Stimulated activated CD4-positive, alpha-beta T cell treated with anti-CD3 and anti-CD28 coated beads, TNF-alpha, amount 100 ng/mL, for 4 hours (primary cell): Measurements from ENCODE around the gene TCHP.
"Not testable (repeated sequence)": the region's sequence is repeated elsewhere in the genome, so short reads cannot be mapped to it uniquely, and the experiment has no call there.

Source experiments
- DNase-seq, 3 experiments: peaks; one replicate each; pipeline ENCODE4 v3.0.0-alpha.2; 2020; ENCODE audit warnings: low read depth in 3 of 3

The TCHP gene, protein sequence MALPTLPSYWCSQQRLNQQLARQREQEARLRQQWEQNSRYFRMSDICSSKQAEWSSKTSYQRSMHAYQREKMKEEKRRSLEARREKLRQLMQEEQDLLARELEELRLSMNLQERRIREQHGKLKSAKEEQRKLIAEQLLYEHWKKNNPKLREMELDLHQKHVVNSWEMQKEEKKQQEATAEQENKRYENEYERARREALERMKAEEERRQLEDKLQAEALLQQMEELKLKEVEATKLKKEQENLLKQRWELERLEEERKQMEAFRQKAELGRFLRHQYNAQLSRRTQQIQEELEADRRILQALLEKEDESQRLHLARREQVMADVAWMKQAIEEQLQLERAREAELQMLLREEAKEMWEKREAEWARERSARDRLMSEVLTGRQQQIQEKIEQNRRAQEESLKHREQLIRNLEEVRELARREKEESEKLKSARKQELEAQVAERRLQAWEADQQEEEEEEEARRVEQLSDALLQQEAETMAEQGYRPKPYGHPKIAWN

DNA sequence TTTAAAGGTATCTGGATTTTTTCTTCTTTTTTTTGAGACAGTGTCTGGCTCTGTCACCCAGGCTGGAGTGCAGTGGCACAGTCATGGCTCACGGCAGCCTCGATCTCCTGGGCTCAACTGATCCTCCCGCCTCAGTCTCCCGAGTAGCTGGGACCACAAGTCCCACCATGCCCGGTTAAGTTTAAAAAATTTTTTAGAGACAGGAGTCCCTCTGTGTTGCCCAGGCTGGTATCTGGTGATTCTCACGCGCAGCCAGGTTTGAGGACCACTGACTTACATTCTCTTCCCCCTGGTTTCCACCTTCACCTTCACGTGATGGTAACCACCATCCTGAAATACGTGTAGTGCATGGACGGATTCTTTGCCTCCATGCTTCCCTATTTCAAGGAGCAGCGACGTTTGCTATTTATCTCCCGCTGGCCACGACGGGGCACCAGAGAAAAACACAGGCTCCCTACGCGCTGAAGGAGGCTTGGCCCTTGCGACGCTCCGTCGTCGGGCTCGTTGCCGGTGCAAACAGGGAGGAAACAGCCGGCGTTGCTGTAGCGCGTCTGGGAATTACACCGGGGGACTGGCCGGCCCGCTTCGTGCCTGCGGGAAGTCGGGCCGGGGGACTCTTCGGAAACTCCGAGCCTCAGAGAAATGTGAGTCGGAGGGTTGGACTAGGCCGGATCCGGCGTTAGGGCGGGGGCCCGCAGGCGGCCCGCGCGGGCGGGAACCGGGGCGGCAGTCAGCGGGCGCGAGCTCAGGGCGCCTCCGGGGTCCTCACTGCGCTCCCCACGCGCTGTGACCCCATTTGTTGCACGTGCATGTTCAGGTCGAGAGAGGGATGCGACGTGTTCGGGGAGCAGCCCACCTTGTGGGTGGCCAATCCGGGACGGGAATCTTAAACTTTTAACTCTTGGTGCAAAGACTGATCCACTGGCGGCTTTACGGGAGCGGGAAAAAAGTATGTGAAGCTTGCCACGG lies at the start of gene TCHP:
Gene TCHP (plus strand): TSS at position 492 of the 969 bp plus-strand sequence. CDS start 2,753 bp downstream, outside the sequence.
- DNase-seq: peak; percentile 44 to 52 (median 52)

GRCh38 chr12:109850518-109850917 lies 49.6 kb upstream of the TCHP start:
- DNase-seq: not testable (repeated sequence)

GRCh38 chr12:109855377-109855776 lies 44.7 kb upstream of the TCHP start:
- no peak for DNase-seq

DNA sequence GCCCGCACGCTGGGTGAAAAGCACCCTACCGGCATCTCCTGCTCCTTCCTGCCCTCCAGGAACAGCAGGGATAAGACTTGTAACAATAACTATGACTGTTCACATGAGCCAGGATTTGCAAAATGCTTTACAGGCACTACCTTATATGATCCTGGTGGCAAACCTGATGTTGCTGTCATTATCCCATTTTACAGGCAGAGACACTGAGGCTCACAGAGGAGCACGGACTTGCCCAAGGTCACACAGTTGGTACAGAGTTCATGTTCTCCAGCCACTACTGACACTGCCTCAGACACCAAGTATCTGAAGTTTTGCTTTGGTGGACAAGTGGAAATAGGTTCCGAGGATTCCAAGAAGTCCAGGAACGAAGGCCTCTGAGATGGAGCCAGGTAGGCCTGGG lies 42.4 kb upstream of the TCHP start:
- no peak for DNase-seq

DNA sequence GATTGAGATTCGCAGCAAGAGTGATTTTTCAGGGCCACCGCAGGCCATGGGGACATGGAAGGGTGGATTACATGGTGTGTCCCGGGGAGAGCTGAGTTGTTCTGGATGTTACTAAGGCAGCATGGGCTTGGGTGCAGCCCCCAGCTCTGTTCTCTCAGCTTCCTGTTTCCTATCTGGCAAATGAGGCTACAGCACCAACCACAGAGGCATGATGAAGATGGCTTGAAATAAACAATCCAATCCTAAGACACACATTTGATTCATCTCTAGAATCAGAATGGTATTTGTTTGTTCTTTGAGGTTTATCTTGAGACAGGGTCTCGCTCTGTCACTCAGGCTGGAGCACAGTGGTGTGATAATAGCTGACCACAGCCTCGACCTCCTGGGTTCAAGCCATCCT lies 41.3 kb upstream of the TCHP start:
- no peak for DNase-seq

DNA sequence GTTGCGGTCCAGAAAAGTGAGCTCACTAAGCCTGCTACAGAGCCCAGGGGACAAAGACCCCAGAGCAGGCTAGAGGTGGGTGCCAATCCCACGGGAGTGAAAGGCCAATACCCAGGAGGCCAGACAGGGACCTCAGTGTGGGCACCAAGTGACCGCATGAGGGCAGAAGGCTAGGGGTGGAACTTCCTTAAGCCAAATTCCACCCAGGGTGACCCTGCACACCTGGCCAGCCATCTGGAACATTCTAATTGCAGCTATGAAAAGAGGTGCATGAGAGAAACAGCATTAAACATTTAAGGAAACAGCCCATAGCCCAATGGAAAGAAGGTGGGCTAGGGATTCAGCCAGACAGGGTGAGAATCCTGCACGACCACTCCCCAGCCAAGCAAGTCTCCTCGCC lies 39.1 kb upstream of the TCHP start:
- no peak for DNase-seq

DNA sequence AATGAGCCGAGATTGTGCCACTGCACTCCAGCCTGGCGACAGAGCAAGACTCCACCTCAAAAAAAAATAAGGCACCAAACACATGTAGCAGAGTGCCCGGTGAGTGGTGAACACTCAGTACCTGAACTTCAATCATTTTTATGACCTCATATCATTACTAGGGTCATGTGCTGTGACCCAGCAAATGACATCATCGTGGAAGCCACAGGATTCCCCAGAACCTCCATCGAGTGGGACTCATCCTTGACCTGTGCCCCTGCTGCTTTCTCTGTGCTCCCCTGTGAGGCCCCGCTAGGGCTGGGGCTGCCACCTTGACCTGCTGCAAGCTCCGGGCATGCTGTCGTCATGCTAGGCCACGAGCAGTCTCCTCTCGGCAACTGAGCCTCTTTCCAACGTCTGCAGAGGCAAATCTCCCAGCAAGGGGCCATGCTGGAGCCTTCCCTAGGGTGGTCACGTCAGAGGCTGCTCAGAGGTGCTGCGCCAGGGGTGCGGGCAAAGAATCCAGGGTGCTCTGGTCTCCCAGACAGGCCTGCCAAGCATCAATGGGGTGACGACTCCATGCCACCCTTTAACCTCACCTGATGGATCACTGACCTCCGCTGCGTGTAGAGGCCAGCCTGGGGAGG lies 38.3 kb upstream of the TCHP start:
- no peak for DNase-seq

GRCh38 chr12:109862491-109862890 lies 37.6 kb upstream of the TCHP start:
- DNase-seq: not testable (repeated sequence)

DNA sequence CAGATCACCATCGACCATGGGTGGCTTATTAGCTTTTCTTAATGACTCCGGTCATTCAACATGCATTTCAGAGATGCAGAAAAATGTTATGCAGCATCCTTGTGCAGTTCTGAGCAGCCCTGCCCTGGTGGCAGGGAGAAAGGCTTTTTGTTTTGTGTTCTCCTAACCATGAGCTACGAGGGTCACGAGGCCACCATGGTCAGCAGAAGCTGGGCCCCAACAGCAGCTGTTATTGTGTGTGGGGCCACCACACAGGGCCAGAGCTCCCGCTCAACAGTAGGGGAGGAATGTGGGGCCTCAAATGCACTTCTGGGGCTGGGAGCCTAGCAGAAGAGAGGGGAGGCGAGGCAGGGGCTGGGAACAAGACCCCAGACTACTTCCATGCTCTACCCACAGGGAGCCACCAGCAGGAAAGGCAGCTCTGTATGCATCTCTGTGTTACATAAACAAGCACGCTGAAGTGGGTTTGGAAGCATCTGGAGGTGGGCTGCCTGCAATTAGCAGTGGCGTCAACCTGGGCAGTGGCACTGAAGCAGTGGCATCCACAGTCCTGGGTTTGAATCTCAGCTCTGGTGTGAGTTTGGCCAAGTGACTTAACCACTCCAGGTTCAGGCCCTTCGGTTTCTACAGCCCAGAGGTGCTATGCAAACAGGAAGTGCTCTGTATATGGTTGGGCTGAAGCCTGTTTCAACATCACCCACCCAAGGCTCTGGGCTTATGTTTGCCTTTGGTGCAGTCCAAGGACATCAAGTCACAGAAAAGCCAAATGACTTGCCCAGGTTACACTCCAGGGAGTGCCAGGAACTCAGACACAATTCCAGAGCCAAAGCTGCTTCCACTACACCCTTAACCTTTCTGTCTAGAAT lies 36.0 kb upstream of the TCHP start:
- DNase-seq: no peak

DNA sequence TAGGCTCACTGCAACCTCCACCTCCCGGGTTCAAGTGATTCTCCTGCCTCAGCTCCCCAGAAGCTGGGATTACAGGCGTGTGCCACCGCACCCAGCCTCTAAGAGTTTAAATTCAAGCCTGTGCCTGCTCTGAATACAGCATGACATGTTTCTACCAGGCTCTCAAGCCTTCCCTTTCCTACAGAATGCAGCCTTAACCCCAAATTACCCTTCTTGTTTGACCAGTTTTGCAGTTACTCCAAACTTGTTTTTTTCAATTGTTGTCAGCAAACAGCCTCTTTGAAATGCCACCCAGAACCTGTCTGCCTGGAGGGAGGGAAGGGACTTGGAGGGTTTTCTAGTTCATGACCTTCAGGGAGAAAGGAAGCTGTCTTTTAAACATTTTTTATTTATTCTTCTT lies 35.2 kb upstream of the TCHP start:
- no peak for DNase-seq

DNA sequence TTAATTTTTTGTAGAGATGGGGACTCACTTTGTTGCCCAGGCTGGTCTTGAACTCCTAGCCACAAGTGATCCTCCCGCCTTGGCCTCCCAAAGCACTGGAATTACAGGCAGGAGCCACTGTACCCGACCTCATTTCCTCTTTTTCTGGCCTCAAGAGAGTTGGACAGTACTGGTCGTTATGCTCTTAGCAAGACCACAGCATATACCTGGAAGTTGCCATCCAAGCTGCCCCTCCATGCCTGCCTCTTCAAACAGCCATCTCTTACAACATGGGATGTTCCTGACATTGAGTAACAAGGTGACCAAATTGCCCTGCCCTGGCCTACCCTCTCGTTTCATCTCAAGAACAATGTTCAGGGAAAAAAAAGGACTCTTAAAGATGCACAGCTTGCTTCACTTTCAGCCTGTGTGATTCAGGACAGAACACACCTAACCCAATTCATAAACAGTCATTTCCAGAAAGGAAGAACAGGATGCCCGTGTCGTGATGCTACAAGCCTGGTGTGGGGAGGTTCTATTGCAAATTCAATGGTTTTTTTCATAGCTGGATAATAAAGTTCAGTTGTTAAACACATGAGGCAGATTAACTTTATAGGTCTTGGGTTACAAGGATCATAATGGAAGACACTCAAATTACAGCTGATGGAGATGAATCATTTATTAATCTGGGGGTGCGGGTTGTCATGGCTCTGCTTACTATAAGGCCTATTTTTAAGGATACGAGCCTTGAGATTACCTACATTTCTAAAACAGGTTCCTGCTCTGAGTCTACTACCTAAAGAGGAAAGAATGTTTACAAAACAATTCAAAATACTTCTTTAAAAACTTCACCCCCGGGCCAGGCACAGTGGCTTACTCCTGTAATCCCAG lies 31.7 kb upstream of the TCHP start:
- DNase-seq: no peak

DNA sequence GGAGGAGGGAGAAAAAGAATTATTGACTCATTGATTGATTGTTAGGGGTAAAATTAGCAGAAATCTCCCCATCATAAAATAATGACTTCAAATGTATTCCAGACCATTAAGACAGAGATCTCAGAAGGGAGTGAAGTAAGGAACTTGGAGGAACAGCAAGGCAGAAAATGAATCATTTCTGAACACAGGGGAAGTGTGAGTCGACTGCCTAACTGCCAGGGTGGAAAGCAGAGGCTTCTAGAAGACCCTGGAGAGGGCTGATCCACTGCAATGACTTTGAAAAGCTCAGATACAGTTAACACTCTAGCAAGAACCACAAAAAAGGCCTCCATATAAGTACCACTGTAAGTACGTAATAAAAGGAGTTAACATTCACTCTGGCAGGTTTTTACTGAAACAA lies 29.4 kb upstream of the TCHP start:
- no peak for DNase-seq

DNA sequence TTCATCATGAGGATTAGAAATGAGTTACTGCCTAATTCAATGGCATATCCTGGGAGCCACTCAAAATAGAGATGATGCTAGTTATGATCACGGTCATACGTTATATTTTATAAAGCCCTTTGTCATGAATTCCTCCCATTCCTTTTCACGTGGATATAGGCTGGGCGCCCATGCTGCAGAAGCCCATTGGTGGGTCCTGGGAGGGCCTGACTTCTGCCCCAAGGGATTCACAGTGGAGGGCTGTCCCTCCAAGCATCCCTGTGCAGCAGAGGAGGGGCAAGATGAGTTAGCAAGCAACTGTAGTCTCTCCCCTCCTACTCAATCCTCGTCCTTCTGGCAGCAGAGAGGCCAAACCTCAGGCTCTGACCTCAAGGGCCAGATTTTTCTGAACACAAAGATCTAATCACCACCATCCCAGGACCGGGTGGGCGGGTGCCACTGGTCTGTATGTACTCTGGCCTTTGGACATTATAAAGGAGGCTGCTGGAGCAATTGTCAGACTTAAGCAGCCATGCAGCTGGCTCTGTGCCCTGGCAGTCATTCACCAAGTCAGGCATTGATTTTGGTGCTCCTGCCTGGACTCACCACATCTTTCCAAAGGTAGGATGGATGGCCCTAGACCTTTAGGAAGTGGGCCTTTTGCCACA lies 28.3 kb upstream of the TCHP start:
- no peak for DNase-seq

GRCh38 chr12:109873653-109874052 lies 26.4 kb upstream of the TCHP start:
- DNase-seq: no peak

DNA sequence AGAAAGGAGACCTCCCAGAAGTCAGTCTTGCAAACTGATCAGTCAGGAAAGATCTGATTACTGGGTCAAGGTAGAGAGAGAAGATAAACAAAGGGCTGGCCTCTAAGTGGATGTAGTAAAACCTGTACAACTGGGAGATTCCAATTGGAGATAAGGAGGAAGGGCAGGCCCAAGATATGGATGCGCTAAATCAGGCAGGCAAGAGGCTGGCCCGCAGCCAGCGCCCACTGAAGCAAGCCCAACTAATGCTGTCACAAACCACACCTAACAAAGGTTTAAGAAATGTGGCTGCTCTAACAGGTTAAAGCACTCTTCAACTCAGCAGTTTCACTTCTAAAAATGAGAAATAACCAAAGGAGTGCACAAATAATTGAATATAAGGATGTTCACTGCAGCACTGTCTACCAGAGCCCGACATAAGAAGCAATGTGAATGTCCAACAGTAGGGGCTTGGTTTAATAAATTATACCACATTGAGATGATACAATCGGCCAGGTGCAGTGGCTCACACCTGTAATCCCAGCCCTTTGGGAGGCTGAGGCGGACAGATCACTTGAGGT lies 24.4 kb upstream of the TCHP start:
- DNase-seq: no peak

- DNase-seq: no peak
These were observed 23.7 kb upstream of the TCHP start for GRCh38 chr12:109876406-109876805.

DNA sequence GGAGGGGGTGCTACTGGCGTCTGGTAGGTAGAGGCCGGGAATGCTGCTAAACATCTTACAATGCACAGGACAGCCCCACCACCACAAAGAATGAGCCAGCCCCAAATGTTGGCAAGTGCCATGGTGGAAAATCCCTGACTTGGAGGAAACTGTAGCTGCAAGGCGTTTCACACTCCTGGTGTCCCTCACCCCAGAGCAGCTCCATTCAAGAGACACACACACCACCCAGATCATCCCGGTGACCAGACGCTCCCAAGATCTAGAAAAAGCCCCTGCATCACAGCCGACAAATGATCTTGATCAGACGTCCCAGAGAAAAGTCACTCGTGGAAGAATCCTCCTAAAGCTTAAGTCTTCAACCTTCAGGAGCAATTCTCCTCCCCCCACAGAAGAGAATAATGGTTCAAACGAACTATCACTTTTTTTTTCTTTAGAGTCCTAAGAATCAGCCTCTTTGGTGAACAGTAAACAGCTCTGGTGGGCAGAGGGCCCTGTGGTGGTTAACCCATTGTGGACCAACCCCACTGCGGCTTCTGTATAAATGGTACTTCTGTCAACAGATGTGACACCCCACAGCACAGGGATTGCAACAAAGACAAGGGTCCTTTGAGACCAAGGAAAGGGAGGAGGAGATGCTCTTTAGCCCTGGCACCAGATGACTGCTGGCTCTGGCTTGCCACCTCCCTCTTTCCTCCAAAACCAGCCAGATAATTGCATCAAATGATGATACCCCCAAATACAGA lies 22.4 kb upstream of the TCHP start:
- no peak for DNase-seq

DNA sequence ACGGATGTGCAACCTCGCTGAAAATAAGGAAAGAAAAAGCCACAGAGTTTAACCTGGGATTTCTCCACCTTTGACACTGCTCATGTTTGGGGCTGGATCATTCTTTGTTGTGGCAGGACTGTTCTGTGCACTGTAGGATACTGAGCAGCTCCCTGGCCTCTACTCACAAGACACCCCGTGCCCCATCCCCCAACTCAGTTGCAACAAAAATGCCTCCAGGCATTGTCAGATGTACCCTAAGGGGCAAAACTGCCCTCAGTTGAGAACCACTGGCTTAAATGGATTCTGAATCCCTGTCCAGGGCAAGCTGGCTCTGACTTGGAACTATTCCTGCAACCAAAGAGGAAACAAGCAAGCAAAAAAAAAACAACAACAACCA lies 21.8 kb upstream of the TCHP start:
- no peak for DNase-seq

GRCh38 chr12:109878749-109879148 lies 21.3 kb upstream of the TCHP start:
- no peak for DNase-seq
